Tibial artery (tissue), 4 donors: ENCODE data around the gene PDE4B.

Experiments
- DNase-seq, 2 donors: peaks; one replicate each; pipeline ENCODE4 v3.0.0-alpha.2; 2019
- H3K27ac ChIP-seq, 2 donors: fragments of 200-600 bp; sonication (generic) in 1 of 2; 1 replicate in 1 of 2; 2 replicates in 1 of 2; pipeline ENCODE4 v1.5.1; 2018 to 2019; ENCODE audit warnings: mild to moderate bottlenecking in 1 of 2
- H3K27me3 ChIP-seq, 2 donors: fragments of 200-600 bp; sonication (generic) in 1 of 2; one replicate each; pipeline versions ENCODE4 v1.5.1 to v1.6.0; 2016 to 2019
- H3K36me3 ChIP-seq, 3 donors: fragments of 200-600 bp; sonication (generic) in 2 of 3; one replicate each; pipeline ENCODE4 v1.5.1; 2016 to 2019; ENCODE audit warnings: mild to moderate bottlenecking in 2 of 3
- H3K4me1 ChIP-seq, 4 donors: fragments of 200-600 bp; sonication (generic) in 2 of 4; 1 replicate in 3 of 4; 2 replicates in 1 of 4; pipeline ENCODE4 v1.5.1; 2016 to 2019
- H3K4me3 ChIP-seq, 2 donors: fragments of 200-600 bp; sonication (generic) in 1 of 2; 1 replicate in 1 of 2; 2 replicates in 1 of 2; pipeline ENCODE4 v1.5.1; 2018 to 2019; ENCODE audit warnings: mild to moderate bottlenecking in 2 of 2
- H3K9me3 ChIP-seq, 3 donors: fragments of 200-600 bp; sonication (generic) in 1 of 3; one replicate each; pipeline ENCODE4 v1.5.1; 2016 to 2019
- CTCF ChIP-seq, 2 experiments: fragments of 200-600 bp in 1 of 2; fragments of 450-650 bp in 1 of 2; IDR thresholded peaks; one replicate each; pipeline ENCODE4 v1.5.1; 2017 to 2019; ENCODE audit warnings: antibody characterized with exemption in 2 of 2, mild to moderate bottlenecking in 1 of 2, moderate library complexity in 1 of 2
- intact Hi-C: fragments of 100-400 bp; cut with DNase I; formaldehyde crosslinking; loops from one replicate; pipeline ENCODE4 v1.15.0; 2023; ENCODE audit warnings: low total_unique reads

Gene PDE4B

GRCh38 chr1:66381621-66382275, 589.1 kb downstream of the PDE4B start:
- intact Hi-C loops = no loop called here
- H3K27me3 ChIP-seq = no peaks in the 10 kb centered on the region
- no peak for TF ChIP-seq CTCF (IDR thresholded peaks at IDR 0.05)
- H3K4me1 ChIP-seq = peaks cover 0 to 14% (median 5%) of the 10 kb centered on the region in 4 donors
- DNase-seq = no peak
- no peaks in the 10 kb centered on the region for H3K9me3 ChIP-seq
- no peaks in the 10 kb centered on the region for H3K36me3 ChIP-seq
- H3K27ac ChIP-seq = no peak overlapping the region
- no peak overlapping the region for H3K4me3 ChIP-seq

GRCh38 chr1:66383168-66383567, 590.5 kb downstream of the PDE4B start:
- Histone ChIP-seq H3K9me3 (no peaks in the 10 kb centered on the region), H3K27ac (no peak overlapping the region), H3K4me1 (peaks cover 0 to 14% (median 5%) of the 10 kb centered on the region in 4 donors), H3K36me3 (no peaks in the 10 kb centered on the region), H3K4me3 (no peak overlapping the region), H3K27me3 (no peaks in the 10 kb centered on the region)
- no peak for DNase-seq
- intact Hi-C loops = no loop called here
- TF ChIP-seq CTCF (IDR thresholded peaks at IDR 0.05) = no peak

- peaks cover 0 to 14% (median 5%) of the 10 kb centered on the region in 4 donors for H3K4me1 ChIP-seq
- no peaks in the 10 kb centered on the region for H3K9me3 ChIP-seq
- no peak for DNase-seq
- intact Hi-C loops = no loop called here
- H3K4me3 ChIP-seq = no peak overlapping the region
- TF ChIP-seq CTCF (IDR thresholded peaks at IDR 0.05) = no peak
- no peaks in the 10 kb centered on the region for H3K36me3 ChIP-seq
- H3K27ac ChIP-seq = no peak overlapping the region
- H3K27me3 ChIP-seq = no peaks in the 10 kb centered on the region
Measured at GRCh38 chr1:66383611-66384010, 590.9 kb downstream of the PDE4B start.

- no peak for TF ChIP-seq CTCF (IDR thresholded peaks at IDR 0.05)
- peaks cover 0 to 14% (median 5%) of the 10 kb centered on the region in 4 donors for H3K4me1 ChIP-seq
- no peaks in the 10 kb centered on the region for H3K9me3 ChIP-seq
- no peaks in the 10 kb centered on the region for H3K36me3 ChIP-seq
- DNase-seq = no peak
- intact Hi-C loops = no loop called here
- H3K27me3 ChIP-seq = no peaks in the 10 kb centered on the region
- no peak overlapping the region for H3K4me3 ChIP-seq
- no peak overlapping the region for H3K27ac ChIP-seq
Measured at GRCh38 chr1:66384258-66384921, 591.7 kb downstream of the PDE4B start.

GRCh38 chr1:66386712-66387111, 594.0 kb downstream of the PDE4B start:
- no peak overlapping the region for H3K27ac ChIP-seq
- no peaks in the 10 kb centered on the region for H3K36me3 ChIP-seq
- intact Hi-C loops = no loop called here

More at GRCh38 chr1:66386712-66387111, 594.0 kb downstream of the PDE4B start:
- H3K4me3 ChIP-seq = no peak overlapping the region
- TF ChIP-seq CTCF (IDR thresholded peaks at IDR 0.05) = no peak
- no peaks in the 10 kb centered on the region for H3K9me3 ChIP-seq
- no peaks in the 10 kb centered on the region for H3K27me3 ChIP-seq
- DNase-seq = no peak
- H3K4me1 ChIP-seq = no peaks in the 10 kb centered on the region
